Measurements from ENCODE around the gene C1orf232. TPM values are rescaled to one million over a fixed set of nuclear protein-coding genes. Genes with fewer than 3 reads are reported as not detected.

The C1orf232 gene
- total and polyA plus RNA-seq, 2 of the 4 experiments (the other 2 are of a cell fraction) = not detected

- CTCF ChIA-PET = interaction anchor here (1.2 to 1.6 kb wide), 4 partner anchors 20 to 250 kb away, joined by 3 to 8 read pairs (median 4); no protein-coding TSS in a partner anchor
- in situ Hi-C loops (cut with MboI; ENCODE audit: low sequenced_read_pairs) (loop anchor here (5.0 kb wide), 2 partner anchors 39 to 104 kb away; no protein-coding TSS in a partner anchor), dilution Hi-C loops (cut with HindIII; ENCODE audit: low sequenced_read_pairs, unreplicated experiment) (no loop called here), intact Hi-C loops (cut with micrococcal nuclease) (loop anchor here (1.0 kb wide), 2 partner anchors 41 to 110 kb away; no protein-coding TSS in a partner anchor)
- Histone ChIP-seq H3K4me1 (ENCODE audit: control insufficient read depth, insufficient read depth, low read length) (no peaks in the 10 kb centered on the region), H3K27me3 (ENCODE audit: control insufficient read depth, insufficient read depth, low read length) (peaks cover 32% of the 10 kb centered on the region), H3K23ac (ENCODE audit: low read depth, low read length) (no peak overlapping the region), H3K27ac (ENCODE audit: insufficient read depth, low read length) (no peak overlapping the region), H3K79me1 (ENCODE audit: low read depth in 1 of 2, low read length in 2 of 2) (no peaks in the 10 kb centered on the region), H3K14ac (replicated peaks; ENCODE audit: low read depth, low read length) (no peak overlapping the region), H3K4me2 (ENCODE audit: low read depth, low read length) (no peak overlapping the region), H3K9ac (ENCODE audit: low read depth, low read length) (no peak overlapping the region), H3K4me3 (ENCODE audit: insufficient read depth, low read depth, low read length) (no peak overlapping the region), H4K20me1 (ENCODE audit: insufficient read depth, low read length) (no peaks in the 10 kb centered on the region), H3K4ac (ENCODE audit: low read depth, low read length) (no peak overlapping the region), H3K9me1 (ENCODE audit: insufficient read depth, low read length) (no peaks in the 10 kb centered on the region), H2AK5ac (ENCODE audit: low read depth, low read length) (no peak overlapping the region), H4K5ac (ENCODE audit: low read depth, low read length) (no peak overlapping the region), H2BK20ac (ENCODE audit: low read depth, low read length) (no peak overlapping the region), H4K8ac (ENCODE audit: low read depth in 2 of 2, low read length in 2 of 2) (no peak overlapping the region), H3K9me3 (ENCODE audit: control insufficient read depth, insufficient read depth, low read length) (no peaks in the 10 kb centered on the region), H4K91ac (ENCODE audit: insufficient read depth, low read depth, low read length) (no peak overlapping the region), H3K36me3 (ENCODE audit: control insufficient read depth, insufficient read depth, low read length) (no peaks in the 10 kb centered on the region), H3K56ac (ENCODE audit: extremely low read depth, insufficient read depth, low read length) (no peak overlapping the region), H3K18ac (ENCODE audit: low read depth, low read length) (no peak overlapping the region), H2AK9ac (replicated peaks; ENCODE audit: low read depth, low read length, poor library complexity) (no peak overlapping the region), H2BK120ac (ENCODE audit: low read depth, low read length) (no peak overlapping the region), H2BK15ac (ENCODE audit: low read depth, low read length) (no peak overlapping the region), H2AFZ (replicated peaks; ENCODE audit: low read length, poor library complexity) (no peak overlapping the region), H2BK5ac (ENCODE audit: low read depth, low read length, poor library complexity, severe bottlenecking) (no peak overlapping the region)
- no peak for DNase-seq
- no CpG with 5 or more reads among the region's 6 CpGs for WGBS, 2 experiments (ENCODE audit: extremely low coverage in 2 of 2, insufficient read length in 1 of 2)
- TF ChIP-seq SMC3 (IDR thresholded peaks at IDR 0.05; ENCODE audit: low read depth, low read length) (no peak), CHD1 (IDR thresholded peaks at IDR 0.05; ENCODE audit: low read depth, low read length) (no peak), MAFK (IDR thresholded peaks at IDR 0.05; ENCODE audit: low read depth, low read length) (no peak), RCOR1 (IDR thresholded peaks at IDR 0.05; ENCODE audit: insufficient replicate concordance, low read length) (no peak), USF2 (IDR thresholded peaks at IDR 0.05; ENCODE audit: low read depth, low read length) (no peak), MAZ (IDR thresholded peaks at IDR 0.05; ENCODE audit: borderline replicate concordance, low read depth, low read length) (no peak), BHLHE40 (IDR thresholded peaks at IDR 0.05; ENCODE audit: low read depth, low read length) (no peak), FOS (IDR thresholded peaks at IDR 0.05; ENCODE audit: low read depth, low read length) (no peak), RAD21 (IDR thresholded peaks at IDR 0.05; ENCODE audit: low read length) (no peak), MXI1 (IDR thresholded peaks at IDR 0.05; ENCODE audit: borderline replicate concordance, low read depth, low read length) (no peak), NFE2L2 (IDR thresholded peaks at IDR 0.05; ENCODE audit: low read depth, low read length) (no peak), POLR2A (IDR thresholded peaks at IDR 0.05; ENCODE audit: low read depth, low read length) (no peak), RFX5 (IDR thresholded peaks at IDR 0.05; ENCODE audit: low read depth, low read length) (no peak), CTCF (conservative IDR thresholded peaks at IDR 0.05; ENCODE audit: low read depth, low read length) (no peak), CEBPB (IDR thresholded peaks at IDR 0.05; ENCODE audit: low read depth, low read length) (no peak), ELK1 (IDR thresholded peaks at IDR 0.05; ENCODE audit: borderline replicate concordance, low read depth, low read length) (no peak)
- no peak for ATAC-seq (ENCODE audit: low read depth)
- no TSS peak for BruUV-seq (replicated peaks)
- POLR2A ChIA-PET (ENCODE audit: unreplicated experiment) = no interaction called here
Observed at GRCh38 chr1:26145960-26146294, 22.8 kb downstream of the C1orf232 start.

Measured in IMR-90 (cell line).